Right lobe of liver (tissue), 4 donors: Measurements from ENCODE around the gene NBAS.

Experiments used
- POLR2A ChIP-seq: fragments of 450-650 bp; IDR thresholded peaks from one replicate; pipeline ENCODE4 v1.6.1; 2017; ENCODE audit warnings: antibody characterized with exemption, mild to moderate bottlenecking
- TF ChIP-seq, protein P1 (sequence below), 4 donors: fragments of 200-600 bp in 3 of 4; fragments of 450-650 bp in 1 of 4; IDR thresholded peaks; one replicate each; pipeline versions ENCODE4 v1.5.1 to v1.8.0; 2016 to 2022; ENCODE audit warnings: antibody characterized with exemption in 4 of 4, mild to moderate bottlenecking in 2 of 4
- donor health status: DM: no; HTN: no; CAD: no.
- donor health status: DM: no; HTN: no; CAD: no.
- donor health status: DM: no; HTN: yes; CAD: no.

DNA sequence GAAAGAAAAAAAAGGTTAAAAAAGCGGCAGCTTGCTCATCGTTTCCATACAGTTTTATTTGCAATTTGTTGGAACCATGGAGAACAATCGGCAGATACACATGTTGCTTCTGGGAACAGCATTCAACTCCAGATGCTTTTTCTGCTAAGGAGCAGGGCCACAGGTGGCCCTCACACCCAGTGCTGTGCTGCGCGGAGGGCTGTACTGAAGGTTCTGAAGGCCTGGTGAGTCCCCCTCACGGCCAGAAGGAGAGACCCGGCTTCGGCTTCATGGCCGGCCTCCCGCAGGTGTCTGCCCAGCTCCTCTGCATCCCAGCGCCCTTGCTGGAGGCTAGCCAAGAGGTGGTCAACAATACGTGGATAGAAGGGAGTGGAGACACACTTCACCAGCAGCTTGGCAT lies 394.3 kb downstream of the NBAS start:
- no peak for TF ChIP-seq POLR2A
- TF ChIP-seq, protein P1, sequence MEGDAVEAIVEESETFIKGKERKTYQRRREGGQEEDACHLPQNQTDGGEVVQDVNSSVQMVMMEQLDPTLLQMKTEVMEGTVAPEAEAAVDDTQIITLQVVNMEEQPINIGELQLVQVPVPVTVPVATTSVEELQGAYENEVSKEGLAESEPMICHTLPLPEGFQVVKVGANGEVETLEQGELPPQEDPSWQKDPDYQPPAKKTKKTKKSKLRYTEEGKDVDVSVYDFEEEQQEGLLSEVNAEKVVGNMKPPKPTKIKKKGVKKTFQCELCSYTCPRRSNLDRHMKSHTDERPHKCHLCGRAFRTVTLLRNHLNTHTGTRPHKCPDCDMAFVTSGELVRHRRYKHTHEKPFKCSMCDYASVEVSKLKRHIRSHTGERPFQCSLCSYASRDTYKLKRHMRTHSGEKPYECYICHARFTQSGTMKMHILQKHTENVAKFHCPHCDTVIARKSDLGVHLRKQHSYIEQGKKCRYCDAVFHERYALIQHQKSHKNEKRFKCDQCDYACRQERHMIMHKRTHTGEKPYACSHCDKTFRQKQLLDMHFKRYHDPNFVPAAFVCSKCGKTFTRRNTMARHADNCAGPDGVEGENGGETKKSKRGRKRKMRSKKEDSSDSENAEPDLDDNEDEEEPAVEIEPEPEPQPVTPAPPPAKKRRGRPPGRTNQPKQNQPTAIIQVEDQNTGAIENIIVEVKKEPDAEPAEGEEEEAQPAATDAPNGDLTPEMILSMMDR (IDR thresholded peaks at IDR 0.05): no peak
